ENCODE results near the gene H1-8.

Gene H1-8

GRCh38 chr3:129594907-129595390 is 52.0 kb downstream of the H1-8 start:
- no peak for TF ChIP-seq CTCF (IDR thresholded peaks at IDR 0.05; ENCODE audit: low read depth, low read length, missing control alignments)
- DNase-seq (ENCODE audit: low read depth), result no peak
- in situ Hi-C loops (cut with HindIII; ENCODE audit: low sequenced_read_pairs), result no loop called here
- H3K4me3 ChIP-seq (ENCODE audit: low read depth, low read length), result no peak overlapping the region

GRCh38 chr3:129595544-129596193 is 52.7 kb downstream of the H1-8 start:
- no peak overlapping the region for H3K4me3 ChIP-seq (ENCODE audit: low read depth, low read length)
- TF ChIP-seq CTCF (IDR thresholded peaks at IDR 0.05; ENCODE audit: low read depth, low read length, missing control alignments), result no peak
- in situ Hi-C loops (cut with HindIII; ENCODE audit: low sequenced_read_pairs), result no loop called here
- no peak for DNase-seq (ENCODE audit: low read depth)

GRCh38 chr3:129596194-129597086 is 53.5 kb downstream of the H1-8 start:
- H3K4me3 ChIP-seq (ENCODE audit: low read depth, low read length), result no peak overlapping the region
- DNase-seq (ENCODE audit: low read depth), result peak; percentile 78
- in situ Hi-C loops (cut with HindIII; ENCODE audit: low sequenced_read_pairs), result no loop called here
- TF ChIP-seq CTCF (IDR thresholded peaks at IDR 0.05; ENCODE audit: low read depth, low read length, missing control alignments), result no peak

GRCh38 chr3:129597087-129597999 is 54.4 kb downstream of the H1-8 start:
- H3K4me3 ChIP-seq (ENCODE audit: low read depth, low read length), result no peak overlapping the region
- in situ Hi-C loops (cut with HindIII; ENCODE audit: low sequenced_read_pairs), result no loop called here
- peak; percentile 37 for DNase-seq (ENCODE audit: low read depth)
- no peak for TF ChIP-seq CTCF (IDR thresholded peaks at IDR 0.05; ENCODE audit: low read depth, low read length, missing control alignments)

- no peak for TF ChIP-seq CTCF (IDR thresholded peaks at IDR 0.05; ENCODE audit: low read depth, low read length, missing control alignments)
- in situ Hi-C loops (cut with HindIII; ENCODE audit: low sequenced_read_pairs), result no loop called here
- no peak overlapping the region for H3K4me3 ChIP-seq (ENCODE audit: low read depth, low read length)
- no peak for DNase-seq (ENCODE audit: low read depth)
These were observed 55.0 kb downstream of the H1-8 start for GRCh38 chr3:129598000-129598381.

GRCh38 chr3:129598484-129598883 is 55.5 kb downstream of the H1-8 start:
- H3K4me3 ChIP-seq (ENCODE audit: low read depth, low read length), result no peak overlapping the region

More at GRCh38 chr3:129598484-129598883, 55.5 kb downstream of the H1-8 start:
- in situ Hi-C loops (cut with HindIII; ENCODE audit: low sequenced_read_pairs), result no loop called here
- no peak for DNase-seq (ENCODE audit: low read depth)
- no peak for TF ChIP-seq CTCF (IDR thresholded peaks at IDR 0.05; ENCODE audit: low read depth, low read length, missing control alignments)
